GM18502 (cell line): ENCODE data around the gene LDLRAD3.
"Not testable (repeated sequence)": the region's sequence is repeated elsewhere in the genome, so short reads cannot be mapped to it uniquely, and the experiment has no call there.

Experiments used
- ATAC-seq: cut with Tn5 transposase; IDR thresholded peaks from one replicate; pipeline ENCODE4 v1.9.1; 2021; ENCODE audit warnings: mild to moderate bottlenecking; ENCODE audit not compliant: unreplicated experiment, poor library complexity

The LDLRAD3 gene

GRCh38 chr11:35983981-35984380, 40.1 kb downstream of the LDLRAD3 start:
- no peak for ATAC-seq

GRCh38 chr11:35986947-35987346, 43.1 kb downstream of the LDLRAD3 start:
- ATAC-seq: no peak

GRCh38 chr11:35990170-35990569, 46.3 kb downstream of the LDLRAD3 start:
- ATAC-seq: no peak

- no peak for ATAC-seq
These were observed 47.0 kb downstream of the LDLRAD3 start for GRCh38 chr11:35990816-35991215.

GRCh38 chr11:35992548-35992947, 48.7 kb downstream of the LDLRAD3 start:
- no peak for ATAC-seq

- ATAC-seq: no peak
These were observed 50.6 kb downstream of the LDLRAD3 start for GRCh38 chr11:35994421-35994820.

GRCh38 chr11:35995681-35996271, 51.9 kb downstream of the LDLRAD3 start:
- no peak for ATAC-seq

GRCh38 chr11:35997902-35998520, 54.1 kb downstream of the LDLRAD3 start:
- no peak for ATAC-seq

GRCh38 chr11:35998634-35999033, 54.8 kb downstream of the LDLRAD3 start:
- no peak for ATAC-seq

GRCh38 chr11:36000616-36001190, 56.8 kb downstream of the LDLRAD3 start:
- ATAC-seq: no peak

- no peak for ATAC-seq
These were observed 58.3 kb downstream of the LDLRAD3 start for GRCh38 chr11:36002196-36002595.

GRCh38 chr11:36002796-36003195, 58.9 kb downstream of the LDLRAD3 start:
- no peak for ATAC-seq

- ATAC-seq: no peak
These were observed 62.7 kb downstream of the LDLRAD3 start for GRCh38 chr11:36006556-36006955.

- ATAC-seq: no peak
These were observed 63.3 kb downstream of the LDLRAD3 start for GRCh38 chr11:36007127-36007655.

GRCh38 chr11:36008584-36008983, 64.7 kb downstream of the LDLRAD3 start:
- ATAC-seq: no peak

GRCh38 chr11:36009473-36009872, 65.6 kb downstream of the LDLRAD3 start:
- no peak for ATAC-seq

GRCh38 chr11:36010010-36010740, 66.3 kb downstream of the LDLRAD3 start:
- no peak for ATAC-seq

- no peak for ATAC-seq
These were observed 67.7 kb downstream of the LDLRAD3 start for GRCh38 chr11:36011574-36011973.

GRCh38 chr11:36012455-36012854, 68.6 kb downstream of the LDLRAD3 start:
- no peak for ATAC-seq

GRCh38 chr11:36012979-36013378, 69.1 kb downstream of the LDLRAD3 start:
- no peak for ATAC-seq

- not testable (repeated sequence) for ATAC-seq
These were observed 69.6 kb downstream of the LDLRAD3 start for GRCh38 chr11:36013446-36013845.
